ENCODE measurements around the gene BSN.

Gene BSN

GRCh38 chr3:49630784-49631183, 76.5 kb downstream of the BSN start:
- no peak for DNase-seq (ENCODE audit: low spot score)

GRCh38 chr3:49634736-49635135, 80.5 kb downstream of the BSN start:
- DNase-seq (ENCODE audit: low spot score) = no peak

GRCh38 chr3:49636883-49637609, 82.8 kb downstream of the BSN start:
- DNase-seq (ENCODE audit: low spot score) = no peak

- peak; percentile 61 for DNase-seq (ENCODE audit: low spot score)
Observed at GRCh38 chr3:49638445-49638844, 84.2 kb downstream of the BSN start.

GRCh38 chr3:49639551-49639950, 85.3 kb downstream of the BSN start:
- DNase-seq (ENCODE audit: low spot score) = no peak

GRCh38 chr3:49641292-49641691, 87.0 kb downstream of the BSN start:
- no peak for DNase-seq (ENCODE audit: low spot score)

- DNase-seq (ENCODE audit: low spot score) = no peak
Observed at GRCh38 chr3:49641921-49642707, 87.8 kb downstream of the BSN start.

GRCh38 chr3:49642708-49643145, 88.5 kb downstream of the BSN start:
- no peak for DNase-seq (ENCODE audit: low spot score)

- DNase-seq (ENCODE audit: low spot score) = no peak
Observed at GRCh38 chr3:49644684-49645083, 90.4 kb downstream of the BSN start.

GRCh38 chr3:49646236-49646635, 92.0 kb downstream of the BSN start:
- DNase-seq (ENCODE audit: low spot score) = no peak

GRCh38 chr3:49647741-49648140, 93.5 kb downstream of the BSN start:
- no peak for DNase-seq (ENCODE audit: low spot score)

- DNase-seq (ENCODE audit: low spot score) = no peak
Observed at GRCh38 chr3:49648354-49649019, 94.2 kb downstream of the BSN start.

GRCh38 chr3:49649576-49649975, 95.3 kb downstream of the BSN start:
- no peak for DNase-seq (ENCODE audit: low spot score)

GRCh38 chr3:49650177-49650576, 95.9 kb downstream of the BSN start:
- DNase-seq (ENCODE audit: low spot score) = no peak

- no peak for DNase-seq (ENCODE audit: low spot score)
Observed at GRCh38 chr3:49650637-49651036, 96.4 kb downstream of the BSN start.

GRCh38 chr3:49652218-49652902, 98.1 kb downstream of the BSN start:
- no peak for DNase-seq (ENCODE audit: low spot score)

GRCh38 chr3:49652903-49653415, 98.7 kb downstream of the BSN start:
- no peak for DNase-seq (ENCODE audit: low spot score)

- no peak for DNase-seq (ENCODE audit: low spot score)
Observed at GRCh38 chr3:49653621-49654020, 99.3 kb downstream of the BSN start.

GRCh38 chr3:49654176-49654825, 100.0 kb downstream of the BSN start:
- no peak for DNase-seq (ENCODE audit: low spot score)

GRCh38 chr3:49654955-49655556, 100.8 kb downstream of the BSN start:
- DNase-seq (ENCODE audit: low spot score) = no peak

- DNase-seq (ENCODE audit: low spot score) = no peak
Observed at GRCh38 chr3:49655731-49656285, 101.5 kb downstream of the BSN start.

Measured in GM03348 (cell line).